ENCODE measurements around the gene NOTUM.
A peak's percentile ranks its signal among the peaks of the same experiment; 100 is the strongest.

NOTUM gene

GRCh38 chr17:81911277-81911961 lies 49.6 kb downstream of the NOTUM start, which contains the start of gene PCYT2:
TSS of gene PCYT2 (minus strand) at chr17:81911399. CDS start at chr17:81911355, 44 bp downstream.
- DNase-seq (ENCODE audit: low read depth in 2 of 2, low spot score in 1 of 2), result peak; percentile 86 to 88

GRCh38 chr17:81910840-81911276 lies 50.1 kb downstream of the NOTUM start:
- no peak for DNase-seq (ENCODE audit: low read depth in 2 of 2, low spot score in 1 of 2)

- DNase-seq (ENCODE audit: low read depth in 2 of 2, low spot score in 1 of 2), result no peak
Observed at GRCh38 chr17:81909966-81910839, 50.8 kb downstream of the NOTUM start.

- no peak for DNase-seq (ENCODE audit: low read depth in 2 of 2, low spot score in 1 of 2)
Observed at GRCh38 chr17:81909231-81909630, 51.8 kb downstream of the NOTUM start.

GRCh38 chr17:81908793-81909192 lies 52.2 kb downstream of the NOTUM start:
- no peak for DNase-seq (ENCODE audit: low read depth in 2 of 2, low spot score in 1 of 2)

- no peak for DNase-seq (ENCODE audit: low read depth in 2 of 2, low spot score in 1 of 2)
Observed at GRCh38 chr17:81907219-81908145, 53.5 kb downstream of the NOTUM start.

GRCh38 chr17:81906476-81907218 lies 54.3 kb downstream of the NOTUM start:
- DNase-seq (ENCODE audit: low read depth in 2 of 2, low spot score in 1 of 2), result no peak

GRCh38 chr17:81905993-81906392 lies 55.0 kb downstream of the NOTUM start:
- DNase-seq (ENCODE audit: low read depth in 2 of 2, low spot score in 1 of 2), result no peak

GRCh38 chr17:81905424-81905875 lies 55.5 kb downstream of the NOTUM start:
- no peak for DNase-seq (ENCODE audit: low read depth in 2 of 2, low spot score in 1 of 2)

GRCh38 chr17:81904600-81905423 lies 56.2 kb downstream of the NOTUM start:
- no peak for DNase-seq (ENCODE audit: low read depth in 2 of 2, low spot score in 1 of 2)

- no peak for DNase-seq (ENCODE audit: low read depth in 2 of 2, low spot score in 1 of 2)
Observed at GRCh38 chr17:81903896-81904599, 56.9 kb downstream of the NOTUM start.

- DNase-seq (ENCODE audit: low read depth in 2 of 2, low spot score in 1 of 2), result no peak
Observed at GRCh38 chr17:81903415-81903831, 57.6 kb downstream of the NOTUM start.

- no peak for DNase-seq (ENCODE audit: low read depth in 2 of 2, low spot score in 1 of 2)
Observed at GRCh38 chr17:81902653-81903414, 58.2 kb downstream of the NOTUM start.
